Gastrocnemius medialis (tissue), 4 donors: ENCODE results near the gene BRSK1.

ENCODE experiments used
- CTCF ChIP-seq, 5 experiments: fragments of 450-650 bp in 3 of 5; fragments of 200-600 bp in 2 of 5; sonication (generic) in 2 of 5; IDR thresholded peaks in 4 of 5; conservative IDR thresholded peaks in 1 of 5; 1 replicate in 4 of 5; 2 replicates in 1 of 5; pipeline ENCODE4 v1.5.1; 2016 to 2019; ENCODE audit warnings: antibody characterized with exemption in 5 of 5, mild to moderate bottlenecking in 3 of 5, moderate library complexity in 3 of 5
- POLR2A ChIP-seq, 2 donors: fragments of 450-650 bp; IDR thresholded peaks; one replicate each; pipeline ENCODE4 v1.6.1; 2017; ENCODE audit warnings: antibody characterized with exemption in 2 of 2, mild to moderate bottlenecking in 2 of 2, moderate library complexity in 2 of 2

DNA sequence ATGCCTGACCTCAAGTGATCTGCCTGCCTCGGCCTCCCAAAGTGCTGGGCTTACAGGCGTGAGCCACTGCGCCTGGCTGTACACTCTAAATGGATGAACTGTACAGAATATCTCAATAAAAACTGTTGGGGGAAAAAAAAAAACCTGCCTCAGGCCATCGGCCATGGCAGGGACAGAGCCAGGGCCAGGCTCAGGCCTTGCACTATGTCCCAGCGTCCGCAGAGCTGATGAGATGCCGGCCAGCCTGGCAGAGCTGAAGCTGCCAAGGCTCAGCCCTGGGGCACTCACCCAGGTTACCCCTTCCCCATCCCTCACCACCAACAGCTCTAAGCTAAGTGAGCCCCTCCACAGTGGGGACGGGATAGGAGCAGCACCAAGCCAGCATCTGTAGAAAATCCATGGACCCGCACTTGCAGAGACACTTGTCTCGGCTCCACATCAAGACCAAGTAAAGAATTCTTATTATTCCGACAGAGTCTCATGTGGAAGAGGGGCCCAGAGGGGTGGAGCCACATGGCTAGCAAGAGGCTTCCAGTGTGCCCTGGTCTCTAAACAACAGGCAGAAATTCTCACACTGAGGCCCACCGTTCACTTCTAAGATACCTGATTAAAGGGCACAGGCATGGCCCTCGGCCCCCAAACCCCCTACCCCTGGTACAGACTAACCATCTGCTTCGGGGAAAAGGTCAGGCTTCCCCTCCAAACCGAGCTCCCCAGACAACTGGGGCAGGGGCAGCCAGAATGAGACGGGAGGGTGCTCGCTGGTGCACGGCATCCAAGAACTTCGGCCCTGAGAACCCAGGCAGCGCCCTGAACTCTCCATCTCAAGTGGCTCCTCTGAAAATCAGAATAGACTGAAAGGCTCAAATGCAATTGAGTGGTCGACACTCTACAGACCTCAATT lies 30.8 kb upstream of the BRSK1 start:
- TF ChIP-seq CTCF (IDR thresholded peaks at IDR 0.05 in 4 of 5, conservative IDR thresholded peaks at IDR 0.05 in 1 of 5) (no peak), POLR2A (IDR thresholded peaks at IDR 0.05) (no peak)
